Astrocyte (in vitro differentiated cells and primary cell): ENCODE data around the gene HRH2.

Source experiments
- CTCF ChIP-seq: IDR thresholded peaks from 2 replicates; pipeline ENCODE4 v1.5.1; 2011; ENCODE audit warnings: low read depth, mild to moderate bottlenecking, inconsistent platforms, low read length, moderate library complexity; ENCODE audit not compliant: insufficient read depth
- EZH2 ChIP-seq: IDR thresholded peaks from 2 replicates; pipeline ENCODE4 v1.6.1; 2012; ENCODE audit warnings: mild to moderate bottlenecking, low read length, inconsistent platforms; ENCODE audit not compliant: insufficient read depth

GRCh38 chr5:175690586-175690985 lies 32.7 kb downstream of the HRH2 start:
- TF ChIP-seq CTCF (no peak), EZH2 (no peak)
